Fibroblast of skin of scalp (primary cell): ENCODE data around the gene DNMT1.

Experiments used
- DNase-seq: peaks from one replicate; pipeline ENCODE4 v3.0.0-alpha.2; 2013

Gene DNMT1

DNA sequence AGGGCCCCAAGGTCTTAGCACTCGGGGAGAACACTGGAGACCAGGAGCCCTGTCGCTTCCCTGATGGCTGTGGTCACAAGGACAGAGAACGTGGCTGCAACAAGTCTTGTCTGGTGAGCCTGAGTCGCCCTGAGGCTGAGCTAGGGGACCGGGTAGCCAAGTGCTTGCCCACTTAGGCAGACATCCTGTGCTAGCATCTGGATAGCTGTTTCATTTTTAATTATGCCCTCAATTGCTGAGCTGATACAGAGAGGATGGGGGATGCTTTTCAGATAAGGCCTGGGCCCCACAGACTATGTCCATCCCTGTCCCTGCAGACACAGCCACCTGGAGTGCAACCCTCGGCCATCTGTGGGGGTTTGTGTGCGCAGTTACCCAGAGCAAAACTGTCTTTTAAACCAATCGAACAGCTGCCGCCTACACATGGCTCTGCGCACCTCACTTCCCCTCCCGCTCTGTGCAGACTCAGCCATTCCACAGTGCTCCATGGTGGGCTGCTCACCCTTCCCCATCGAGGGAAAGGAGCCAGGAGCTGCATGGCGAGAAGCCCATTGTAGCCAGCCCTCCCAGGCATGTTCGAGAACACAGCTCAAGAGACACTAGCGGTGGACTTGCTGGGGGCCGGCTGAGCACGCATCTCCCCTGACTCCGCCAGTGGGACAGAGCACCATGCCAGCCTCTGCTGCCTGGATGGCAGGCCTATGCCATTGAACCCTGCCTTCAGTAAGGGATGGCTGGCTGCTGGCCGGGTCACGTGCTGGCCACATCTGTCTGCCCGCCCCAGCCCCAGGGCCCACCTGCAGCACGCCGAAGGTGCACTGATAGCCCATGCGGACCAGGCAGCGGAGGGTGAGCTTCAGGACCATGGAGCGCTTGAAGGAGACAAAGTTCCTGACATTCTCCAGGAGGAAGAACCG, 55.6 kb downstream of the DNMT1 start:
- DNase-seq, result no peak

DNA sequence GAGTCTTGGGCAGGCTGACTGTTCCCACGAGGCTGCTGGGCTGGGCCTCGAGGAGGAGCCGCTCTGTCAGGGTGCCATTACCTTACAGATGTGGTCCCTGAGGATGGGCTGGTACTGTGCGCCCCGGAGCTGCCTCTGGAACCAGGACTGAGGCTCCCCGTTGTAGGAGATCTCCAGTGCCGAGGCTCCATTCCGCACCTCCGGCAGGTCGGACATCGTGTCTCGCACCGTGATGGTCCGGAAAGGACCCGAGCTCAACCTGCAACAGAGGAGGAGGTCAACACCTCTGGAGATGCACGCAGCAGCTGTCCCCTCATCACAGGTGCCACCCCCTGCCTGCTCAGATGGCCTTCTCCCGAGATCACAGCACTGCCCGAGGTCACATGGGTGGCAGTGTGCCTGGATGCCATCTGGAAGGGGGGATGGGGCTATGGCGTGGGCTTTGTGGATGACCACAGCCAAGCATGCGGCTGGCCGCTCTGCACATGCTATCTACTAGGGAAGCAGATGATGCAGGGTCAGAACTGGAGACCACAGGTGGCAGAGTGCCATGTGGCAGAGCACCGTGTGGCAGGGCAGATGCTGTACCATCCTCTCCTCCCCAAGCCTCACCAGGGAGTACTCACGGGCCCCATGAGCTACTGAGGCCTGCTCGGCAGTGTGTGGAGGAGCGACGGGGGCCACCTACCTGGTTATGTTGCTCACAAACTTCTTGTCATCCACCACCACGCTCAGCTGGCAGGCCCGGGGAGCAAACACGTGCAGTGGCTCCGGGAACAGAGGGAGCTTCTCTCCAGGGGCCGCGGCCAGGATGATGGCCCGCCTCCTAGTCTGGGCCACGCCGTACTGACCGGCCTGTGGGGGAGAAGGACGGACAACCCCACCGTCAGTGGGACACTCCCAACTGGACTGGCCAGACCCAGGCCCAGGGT, 56.7 kb downstream of the DNMT1 start:
- DNase-seq, result no peak

DNA sequence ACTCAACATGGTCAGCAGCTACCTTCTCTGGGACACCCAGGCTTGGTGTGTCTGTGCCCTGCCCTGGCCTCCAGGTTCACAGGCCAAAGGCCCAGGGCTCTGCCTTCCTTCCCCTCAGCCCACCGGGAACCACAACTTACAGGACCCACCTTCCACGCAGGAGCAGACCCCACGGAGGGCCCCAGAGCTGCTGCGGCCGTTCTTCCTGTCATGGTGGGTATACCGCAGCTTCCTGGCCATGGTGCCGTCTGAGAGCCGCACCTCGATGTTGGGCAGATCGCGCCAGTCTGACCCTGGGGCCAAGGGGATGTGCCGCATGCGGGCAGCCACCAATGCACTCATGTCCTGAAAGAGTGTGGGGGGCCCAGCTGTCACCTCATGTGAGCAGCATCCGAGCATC, 57.8 kb downstream of the DNMT1 start:
- DNase-seq, result no peak

DNA sequence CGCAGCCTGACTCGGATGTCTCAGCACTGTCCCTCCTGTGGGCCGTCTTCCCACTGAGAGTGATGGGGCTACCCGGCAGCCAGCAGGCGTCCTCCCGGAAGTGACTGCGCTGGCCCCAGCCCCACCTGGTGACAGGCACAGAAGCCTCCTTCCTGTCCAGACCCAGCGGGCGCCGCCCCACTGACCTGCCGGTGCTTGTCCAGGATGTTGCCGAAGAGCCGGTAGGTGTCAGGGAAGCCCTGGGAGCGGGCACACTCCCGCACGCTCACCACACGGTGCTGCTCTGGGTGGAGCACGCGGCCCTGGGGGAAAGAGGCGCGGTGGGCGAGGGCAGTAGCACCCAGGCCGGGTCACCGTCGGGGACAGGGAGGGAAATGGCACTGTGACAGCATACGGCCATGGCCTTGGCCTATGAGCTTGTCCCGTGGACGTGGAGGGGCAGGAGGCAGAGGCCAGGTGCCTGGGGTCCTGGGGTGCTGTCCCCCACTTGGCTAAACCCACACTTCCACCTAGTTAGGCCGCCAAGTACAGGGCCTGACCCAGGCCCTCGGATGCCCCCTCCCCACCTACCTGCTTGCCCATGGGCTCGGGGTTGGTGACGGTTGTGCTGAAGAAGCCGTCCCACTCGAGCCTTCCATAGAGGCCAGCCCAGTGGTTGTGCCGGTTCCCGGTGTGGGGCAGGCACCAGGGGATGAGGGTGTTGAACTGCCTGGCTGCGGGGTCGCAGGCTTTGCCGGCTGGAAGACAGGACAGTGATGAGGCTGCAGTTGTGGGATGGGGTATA, 59.0 kb downstream of the DNMT1 start:
- DNase-seq, result no peak

DNA sequence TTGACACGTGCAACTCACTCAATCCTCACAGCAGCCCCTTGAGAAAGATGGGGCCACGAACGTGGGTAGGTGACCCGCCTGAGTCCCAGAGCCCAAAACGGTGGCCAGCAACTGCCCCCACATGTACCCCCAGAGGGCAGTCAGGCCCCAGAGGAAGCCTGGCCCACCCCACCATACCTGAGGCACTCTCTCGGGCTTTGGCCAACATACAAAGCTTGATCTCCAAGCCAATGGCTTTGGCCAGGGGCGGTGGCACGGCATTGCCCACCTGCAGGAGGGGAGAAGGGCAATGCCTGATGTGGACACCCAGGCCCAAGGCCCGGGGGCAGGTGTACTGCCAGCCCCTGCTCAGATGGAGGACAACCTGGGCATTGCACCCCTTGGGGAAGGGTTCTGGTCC, 60.7 kb downstream of the DNMT1 start:
- no peak for DNase-seq

DNA sequence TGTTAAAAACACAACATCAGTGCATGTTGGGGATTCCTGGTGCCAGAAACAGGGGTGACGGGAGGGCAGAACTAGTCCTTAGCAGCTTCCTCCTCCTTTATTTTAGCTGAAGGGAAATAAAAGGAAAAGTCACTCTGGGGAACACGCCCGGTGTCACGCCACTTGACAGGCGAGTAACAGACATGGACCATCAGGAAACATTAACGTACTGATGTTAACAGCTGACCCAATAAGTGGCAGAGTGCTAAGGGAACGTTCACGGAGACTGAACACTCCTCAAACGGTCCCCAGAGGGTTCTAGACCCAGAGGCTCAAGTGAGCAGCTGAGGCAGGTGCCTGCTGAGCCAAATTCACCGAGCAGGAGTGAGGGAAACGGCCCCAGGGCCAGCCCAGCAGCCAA, 61.2 kb downstream of the DNMT1 start:
- DNase-seq, result no peak

DNA sequence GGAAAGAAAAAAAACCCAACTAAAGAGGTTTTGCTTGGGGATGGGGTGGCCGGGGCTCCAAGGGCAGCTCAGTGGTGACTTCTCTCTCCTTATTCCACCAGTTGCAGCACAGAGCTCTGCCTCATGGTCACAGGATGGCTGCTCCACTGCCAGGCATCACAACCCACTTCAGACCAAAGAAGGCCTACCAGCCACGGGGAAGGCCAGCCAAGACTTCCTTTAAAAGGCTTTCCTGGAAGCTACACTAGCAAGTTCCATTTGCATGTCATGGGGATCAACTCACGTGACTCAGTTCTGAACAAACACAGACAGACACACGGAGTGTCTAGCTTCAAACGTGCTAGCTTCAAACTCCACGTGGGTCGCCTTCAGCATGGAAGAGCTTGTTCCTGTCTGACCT, 61.8 kb downstream of the DNMT1 start:
- no peak for DNase-seq

DNA sequence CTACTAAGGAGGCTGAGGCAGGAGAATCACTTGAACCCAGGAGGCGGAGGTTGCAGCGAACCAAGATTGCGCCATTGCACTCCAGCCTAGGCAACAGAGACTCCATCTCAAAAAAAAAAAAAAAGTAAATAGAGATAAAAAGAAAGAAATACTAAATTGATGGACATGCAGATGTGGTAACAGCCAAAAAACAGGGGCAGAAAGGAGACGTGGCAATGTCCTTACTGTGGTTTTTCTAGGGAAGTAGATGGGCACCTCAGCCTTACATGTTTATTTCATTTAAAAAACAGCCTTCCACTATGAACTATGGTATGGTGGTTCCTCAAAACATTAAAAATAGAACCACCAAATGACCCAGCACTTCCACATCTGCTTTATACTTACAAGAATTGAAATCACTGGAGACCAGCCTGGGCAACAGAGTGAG, 68.5 kb downstream of the DNMT1 start:
- DNase-seq, result no peak

DNA sequence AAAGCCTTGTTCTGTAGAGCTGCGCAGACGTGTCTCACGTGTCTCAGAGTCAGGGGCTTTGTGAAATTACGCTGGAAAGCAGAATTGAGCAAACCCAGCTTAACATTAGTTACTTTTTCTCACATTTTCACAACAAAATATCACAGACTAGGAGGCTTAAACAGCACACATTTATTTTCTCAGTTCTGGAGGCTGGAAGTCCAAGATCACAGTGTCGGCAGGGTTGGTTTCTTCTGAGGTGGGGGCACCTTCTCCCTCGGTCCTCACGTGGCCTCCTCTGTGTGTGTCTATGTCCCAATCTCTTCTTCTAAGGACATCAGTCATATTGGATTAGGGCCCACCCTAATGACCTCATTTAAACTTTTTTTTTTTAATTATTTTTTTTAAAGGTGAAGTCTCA, 70.3 kb downstream of the DNMT1 start:
- no peak for DNase-seq

DNA sequence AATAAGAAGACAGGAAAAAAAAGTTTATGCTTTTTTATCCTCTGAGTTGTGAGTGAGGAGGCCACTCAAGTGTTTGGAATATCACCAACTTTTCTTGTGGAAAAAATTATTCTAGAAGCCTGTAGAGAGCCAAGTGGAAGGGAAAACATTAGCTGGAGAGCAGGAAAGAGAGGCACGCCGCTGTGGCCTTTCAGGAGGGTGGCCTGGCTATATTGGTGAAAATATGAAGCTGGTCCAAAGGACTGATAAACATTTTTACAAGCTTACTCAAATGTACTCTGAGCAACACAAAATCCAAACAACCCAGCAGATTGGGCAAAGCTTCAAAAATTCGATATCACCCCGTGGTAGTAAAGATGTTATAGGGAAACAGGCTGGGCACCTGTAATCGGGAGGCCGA, 72.7 kb downstream of the DNMT1 start:
- DNase-seq, result peak; percentile 27

DNA sequence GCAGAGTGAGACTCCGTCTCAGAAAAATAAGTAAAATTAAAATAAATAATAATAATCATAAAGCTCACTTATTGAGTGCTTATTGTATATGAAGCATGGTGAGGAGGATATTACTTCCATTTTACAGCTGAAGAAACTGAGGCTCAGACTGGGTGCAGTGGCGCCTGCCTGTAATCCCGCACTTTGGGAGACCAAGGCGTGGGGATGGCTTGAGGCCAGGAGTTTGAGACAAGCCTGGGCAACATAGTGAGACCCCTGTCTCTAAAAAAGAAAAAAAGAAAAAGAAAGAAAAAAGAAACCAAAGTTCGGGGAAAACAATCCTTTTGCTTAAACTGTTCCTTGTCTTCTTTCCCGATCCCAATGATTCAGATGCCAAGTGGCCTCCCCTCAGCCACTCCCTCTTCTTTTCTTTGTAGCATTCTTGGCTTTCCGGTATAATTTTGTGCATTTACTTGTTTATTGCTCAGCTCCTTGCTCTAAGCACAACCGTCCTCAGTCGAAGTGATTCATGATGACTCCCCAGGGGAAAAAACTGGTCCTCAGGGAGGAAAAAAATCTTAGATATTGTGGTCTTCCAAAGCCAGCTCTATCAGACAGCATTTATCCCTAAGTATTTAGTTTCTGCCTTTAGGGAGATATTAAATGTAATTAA, 74.1 kb downstream of the DNMT1 start:
- peak; percentile 92 for DNase-seq

DNA sequence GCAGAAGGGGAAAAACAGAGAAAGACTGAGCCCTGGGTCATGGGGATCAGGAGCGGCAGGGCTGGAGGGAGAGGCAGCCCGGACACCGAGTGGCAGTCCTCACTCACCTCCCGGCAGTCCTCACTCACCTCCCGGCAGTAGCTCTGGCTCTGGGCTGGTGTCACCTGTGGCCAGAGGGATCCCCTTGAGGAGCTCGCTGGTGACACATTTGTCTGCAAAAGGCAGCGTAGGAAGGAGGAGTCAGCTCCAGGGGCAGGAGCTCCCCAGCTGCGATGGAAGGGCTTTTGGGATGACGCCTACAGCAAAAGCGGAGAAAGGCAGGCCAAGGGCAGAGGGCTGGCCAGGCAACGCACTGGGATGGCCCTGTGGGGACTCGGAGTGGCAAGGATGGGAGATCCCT, 75.8 kb downstream of the DNMT1 start:
- no peak for DNase-seq

DNA sequence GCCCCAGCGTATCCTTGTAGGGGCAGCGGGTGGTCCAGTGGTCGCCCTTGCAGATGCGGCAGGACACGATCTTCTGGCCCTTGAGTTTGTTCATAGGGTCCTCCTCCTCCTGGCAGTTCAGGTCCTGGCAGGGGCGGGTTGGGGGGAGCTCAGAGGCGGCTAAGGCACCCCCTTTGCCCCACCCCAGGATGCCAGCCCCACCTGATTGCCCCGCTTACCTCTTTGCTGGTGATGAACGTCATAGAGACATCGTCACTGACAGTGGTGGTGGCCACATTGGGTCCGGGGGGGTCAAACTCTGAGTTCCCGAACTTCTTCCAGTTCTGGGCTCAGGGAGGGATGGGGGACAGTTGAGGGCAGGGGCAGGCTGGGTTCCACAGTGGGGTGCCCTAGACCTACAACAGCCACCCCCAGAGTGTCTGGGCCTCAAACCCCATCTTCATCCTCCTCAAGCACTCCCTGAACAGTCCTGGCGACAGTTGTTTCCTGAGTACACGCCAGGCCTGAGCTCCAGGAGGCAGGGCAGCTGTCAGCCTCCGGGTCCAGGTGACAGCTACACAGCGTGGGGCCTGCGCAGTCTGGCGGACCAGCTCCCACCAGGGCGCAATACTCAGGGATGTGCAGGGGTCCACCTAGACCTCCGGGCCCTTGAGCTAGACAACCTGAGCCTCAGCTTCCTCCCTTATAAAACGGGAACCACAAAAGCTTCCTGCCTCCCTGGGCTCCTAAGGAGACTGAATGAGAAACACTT, 77.7 kb downstream of the DNMT1 start:
- DNase-seq, result no peak

DNA sequence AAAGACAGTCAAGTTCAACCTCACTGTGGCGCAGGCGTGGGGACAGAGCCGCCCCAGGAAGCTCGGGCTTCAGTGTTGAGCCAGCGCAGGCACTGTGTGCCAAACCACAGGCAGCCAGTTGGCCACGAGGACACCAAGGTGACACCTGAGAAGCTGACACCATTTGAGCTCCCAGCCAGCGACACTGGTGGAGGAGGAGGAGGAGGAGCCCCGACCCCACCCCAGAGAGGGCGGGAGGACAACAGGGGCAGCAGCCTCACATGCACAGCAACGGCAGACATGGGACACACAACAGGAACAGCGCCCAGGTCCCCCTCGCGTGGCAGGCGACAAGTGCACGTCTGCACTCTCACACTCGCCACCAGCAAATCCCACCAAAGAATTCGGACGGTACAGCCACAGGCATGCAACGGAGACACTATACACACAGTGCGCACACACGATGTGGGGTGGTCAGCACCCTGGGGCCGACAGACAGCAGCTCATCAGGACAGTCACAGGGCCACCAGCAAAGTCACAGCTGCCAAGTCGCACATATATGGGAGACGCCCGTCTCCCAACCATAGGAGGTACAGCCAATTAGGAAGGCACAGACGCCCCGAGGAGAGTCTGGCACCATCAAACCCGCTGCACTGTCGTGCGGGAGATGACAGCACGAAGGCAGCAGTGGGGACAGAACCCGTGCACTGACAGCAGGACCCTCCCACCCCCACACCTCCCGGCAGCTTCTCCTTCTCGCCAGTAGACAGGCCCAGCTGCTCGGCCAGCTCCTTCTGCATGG, 78.5 kb downstream of the DNMT1 start:
- DNase-seq, result no peak

DNA sequence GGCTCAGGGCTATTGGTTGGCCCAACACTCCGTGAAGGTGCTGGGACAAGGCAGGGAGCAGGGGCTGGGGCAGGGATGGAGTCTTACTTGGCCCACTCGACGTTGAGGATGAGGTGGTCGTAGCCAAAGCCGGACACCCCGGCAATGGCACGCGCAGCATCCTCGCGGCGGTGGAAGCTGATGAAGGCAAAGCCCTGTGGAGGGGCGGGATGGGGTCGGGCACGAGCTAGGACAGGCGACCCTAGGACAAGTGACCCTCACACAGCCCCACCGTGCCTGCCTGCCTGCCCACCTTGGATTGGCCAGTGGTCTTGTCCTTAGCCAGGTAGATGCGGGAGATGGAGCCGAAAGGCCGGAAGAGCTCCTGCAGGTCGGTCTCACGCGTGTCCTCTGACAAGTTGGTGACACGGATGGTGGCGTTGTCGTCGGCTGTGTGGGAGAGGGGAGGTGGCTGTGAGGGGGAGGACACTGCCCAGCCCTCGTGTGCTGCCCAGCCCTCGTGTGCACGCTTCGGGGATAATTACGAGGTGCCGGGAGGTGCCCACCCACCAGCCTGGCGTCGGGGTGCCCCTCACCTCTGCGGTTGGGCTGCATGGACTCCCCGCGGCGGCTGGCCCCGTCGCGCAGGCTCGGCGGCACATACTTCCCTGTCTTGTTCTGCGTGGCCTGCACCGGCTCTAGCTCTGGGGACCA, 79.2 kb downstream of the DNMT1 start:
- DNase-seq, result no peak

DNA sequence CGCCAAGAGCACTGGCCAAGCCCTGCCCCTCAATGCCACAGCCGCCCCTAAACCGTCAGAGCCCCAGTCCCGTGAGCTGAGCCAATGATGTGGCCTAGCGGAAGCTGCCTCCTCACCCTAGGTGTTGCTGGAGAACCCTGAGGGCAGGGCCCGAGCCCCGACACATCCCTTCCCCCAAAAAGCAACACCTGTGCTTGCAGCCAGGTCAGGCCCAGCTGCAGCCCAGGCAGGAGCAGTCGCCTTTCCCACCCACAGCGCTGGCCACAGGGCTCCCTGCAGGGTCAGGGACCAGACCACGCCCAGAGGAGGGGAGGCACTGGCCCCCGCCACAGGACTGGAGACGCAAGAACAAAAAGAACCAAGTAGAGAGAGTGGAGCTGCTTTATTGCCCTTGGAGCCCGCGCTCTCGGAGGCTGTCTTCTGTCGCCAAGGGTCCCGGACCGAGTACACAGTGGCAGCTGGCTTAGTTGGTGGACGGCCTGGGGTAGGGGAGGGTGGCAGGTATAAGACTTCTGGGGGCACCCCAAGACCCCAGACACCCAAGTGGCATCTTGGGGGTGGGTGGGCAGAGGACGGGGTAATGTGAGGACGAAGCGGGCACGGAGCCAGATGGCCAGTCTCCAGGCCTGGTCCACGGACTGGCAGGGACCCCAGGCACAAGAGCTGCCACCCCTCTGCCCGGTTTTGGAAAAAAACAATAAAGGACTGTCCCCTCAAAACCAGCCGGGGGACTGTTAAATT, 79.9 kb downstream of the DNMT1 start:
- DNase-seq, result no peak

DNA sequence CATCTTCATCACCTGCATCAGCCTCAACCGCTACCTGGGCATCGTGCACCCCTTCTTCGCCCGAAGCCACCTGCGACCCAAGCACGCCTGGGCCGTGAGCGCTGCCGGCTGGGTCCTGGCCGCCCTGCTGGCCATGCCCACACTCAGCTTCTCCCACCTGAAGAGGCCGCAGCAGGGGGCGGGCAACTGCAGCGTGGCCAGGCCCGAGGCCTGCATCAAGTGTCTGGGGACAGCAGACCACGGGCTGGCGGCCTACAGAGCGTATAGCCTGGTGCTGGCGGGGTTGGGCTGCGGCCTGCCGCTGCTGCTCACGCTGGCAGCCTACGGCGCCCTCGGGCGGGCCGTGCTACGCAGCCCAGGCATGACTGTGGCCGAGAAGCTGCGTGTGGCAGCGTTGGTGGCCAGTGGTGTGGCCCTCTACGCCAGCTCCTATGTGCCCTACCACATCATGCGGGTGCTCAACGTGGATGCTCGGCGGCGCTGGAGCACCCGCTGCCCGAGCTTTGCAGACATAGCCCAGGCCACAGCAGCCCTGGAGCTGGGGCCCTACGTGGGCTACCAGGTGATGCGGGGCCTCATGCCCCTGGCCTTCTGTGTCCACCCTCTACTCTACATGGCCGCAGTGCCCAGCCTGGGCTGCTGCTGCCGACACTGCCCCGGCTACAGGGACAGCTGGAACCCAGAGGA, 80.6 kb downstream of the DNMT1 start:
- no peak for DNase-seq

DNA sequence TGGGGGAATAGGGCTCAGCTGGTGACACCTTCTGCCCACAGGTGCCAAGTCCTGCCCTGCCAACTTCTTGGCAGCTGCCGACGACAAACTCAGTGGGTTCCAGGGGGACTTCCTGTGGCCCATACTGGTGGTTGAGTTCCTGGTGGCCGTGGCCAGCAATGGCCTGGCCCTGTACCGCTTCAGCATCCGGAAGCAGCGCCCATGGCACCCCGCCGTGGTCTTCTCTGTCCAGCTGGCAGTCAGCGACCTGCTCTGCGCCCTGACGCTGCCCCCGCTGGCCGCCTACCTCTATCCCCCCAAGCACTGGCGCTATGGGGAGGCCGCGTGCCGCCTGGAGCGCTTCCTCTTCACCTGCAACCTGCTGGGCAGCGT, 81.2 kb downstream of the DNMT1 start:
- DNase-seq, result no peak
